ENCODE measurements around the gene DAPP1.

The DAPP1 gene

GRCh38 chr4:99876946-99877345 is 60.3 kb downstream of the DAPP1 start:
- peaks cover 25% of the 10 kb centered on the region for H3K36me3 ChIP-seq (ENCODE audit: insufficient read depth, low read length)

DNA sequence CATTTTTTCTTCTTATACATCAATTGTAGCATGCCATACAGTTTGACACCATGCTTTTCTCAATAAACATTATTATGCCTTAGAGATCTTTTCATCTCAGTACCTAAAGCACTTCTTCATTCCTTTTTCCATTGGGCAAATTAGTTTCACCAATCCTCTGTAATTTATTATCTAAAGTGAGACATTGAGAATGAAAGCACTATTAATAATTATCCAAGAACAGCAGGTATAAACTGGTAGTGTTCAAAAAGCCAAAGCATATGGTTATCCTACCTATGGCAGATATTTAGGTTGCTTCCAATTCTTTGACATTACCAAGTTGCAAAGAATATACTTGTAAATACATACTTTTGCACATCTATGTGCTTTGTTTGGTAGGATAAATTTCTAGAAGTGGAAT is 62.0 kb downstream of the DAPP1 start:
- H2AFZ ChIP-seq (ENCODE audit: low read length, unreplicated experiment) = no peak overlapping the region
- no peaks in the 10 kb centered on the region for H3K4me1 ChIP-seq (ENCODE audit: control insufficient read depth, insufficient read depth, low read length, unreplicated experiment)
- H3K27me3 ChIP-seq (ENCODE audit: insufficient read depth, low read length) = no peaks in the 10 kb centered on the region
- H3K27ac ChIP-seq (ENCODE audit: low read depth, low read length) = no peak overlapping the region
- H3K4me3 ChIP-seq (ENCODE audit: low read depth, low read length) = no peak overlapping the region
- peaks cover 28% of the 10 kb centered on the region for H3K36me3 ChIP-seq (ENCODE audit: insufficient read depth, low read length)
- no peaks in the 10 kb centered on the region for H3K79me2 ChIP-seq (ENCODE audit: control insufficient read depth, insufficient read depth, low read length, unreplicated experiment)

More at GRCh38 chr4:99876946-99877345, 60.3 kb downstream of the DAPP1 start:
- H3K4me1 ChIP-seq (ENCODE audit: control insufficient read depth, insufficient read depth, low read length, unreplicated experiment) = no peaks in the 10 kb centered on the region
- H3K4me3 ChIP-seq (ENCODE audit: low read depth, low read length) = no peak overlapping the region
- no peak overlapping the region for H2AFZ ChIP-seq (ENCODE audit: low read length, unreplicated experiment)
- no peak overlapping the region for H3K27ac ChIP-seq (ENCODE audit: low read depth, low read length)
- no peaks in the 10 kb centered on the region for H3K79me2 ChIP-seq (ENCODE audit: control insufficient read depth, insufficient read depth, low read length, unreplicated experiment)
- H3K27me3 ChIP-seq (ENCODE audit: insufficient read depth, low read length) = no peaks in the 10 kb centered on the region

DNA sequence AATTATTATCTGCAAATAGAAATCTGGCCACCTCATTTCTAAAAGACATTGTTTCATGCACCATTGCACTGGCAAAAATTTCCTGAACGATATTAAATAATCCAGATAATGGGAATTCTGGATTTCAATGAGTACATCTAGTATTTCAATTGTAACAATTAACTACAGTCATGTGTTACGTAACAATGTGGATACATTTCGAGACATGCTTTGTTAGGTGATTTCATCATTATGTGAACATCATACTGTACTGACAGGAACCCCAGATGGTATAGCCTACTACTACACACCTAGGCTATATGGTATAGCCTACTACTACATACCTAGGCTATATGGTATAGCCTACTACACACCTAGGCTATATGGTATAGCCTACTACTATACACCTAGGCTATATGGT is 62.8 kb downstream of the DAPP1 start:
- H3K4me3 ChIP-seq (ENCODE audit: low read depth, low read length) = no peak overlapping the region
- no peak overlapping the region for H2AFZ ChIP-seq (ENCODE audit: low read length, unreplicated experiment)
- H3K27me3 ChIP-seq (ENCODE audit: insufficient read depth, low read length) = no peaks in the 10 kb centered on the region
- no peaks in the 10 kb centered on the region for H3K79me2 ChIP-seq (ENCODE audit: control insufficient read depth, insufficient read depth, low read length, unreplicated experiment)
- H3K4me1 ChIP-seq (ENCODE audit: control insufficient read depth, insufficient read depth, low read length, unreplicated experiment) = no peaks in the 10 kb centered on the region
- H3K36me3 ChIP-seq (ENCODE audit: insufficient read depth, low read length) = peaks cover 32% of the 10 kb centered on the region
- H3K27ac ChIP-seq (ENCODE audit: low read depth, low read length) = no peak overlapping the region

GRCh38 chr4:99885063-99885664 is 68.5 kb downstream of the DAPP1 start:
- H3K4me1 ChIP-seq (ENCODE audit: control insufficient read depth, insufficient read depth, low read length, unreplicated experiment) = peaks cover 13% of the 10 kb centered on the region
- no peak overlapping the region for H3K27ac ChIP-seq (ENCODE audit: low read depth, low read length)
- H3K36me3 ChIP-seq (ENCODE audit: insufficient read depth, low read length) = peaks cover 26% of the 10 kb centered on the region
- no peak overlapping the region for H2AFZ ChIP-seq (ENCODE audit: low read length, unreplicated experiment)
- H3K79me2 ChIP-seq (ENCODE audit: control insufficient read depth, insufficient read depth, low read length, unreplicated experiment) = peaks cover 16% of the 10 kb centered on the region
- no peaks in the 10 kb centered on the region for H3K27me3 ChIP-seq (ENCODE audit: insufficient read depth, low read length)
- H3K4me3 ChIP-seq (ENCODE audit: low read depth, low read length) = no peak overlapping the region

- H2AFZ ChIP-seq (ENCODE audit: low read length, unreplicated experiment) = no peak overlapping the region
- peaks cover 21% of the 10 kb centered on the region for H3K79me2 ChIP-seq (ENCODE audit: control insufficient read depth, insufficient read depth, low read length, unreplicated experiment)
- 0 out of 2 replicates have a peak overlapping the region, but pooled peaks have one; percentile 29 for H3K4me3 ChIP-seq (ENCODE audit: low read depth, low read length)
- H3K27me3 ChIP-seq (ENCODE audit: insufficient read depth, low read length) = no peaks in the 10 kb centered on the region
- peaks cover 16% of the 10 kb centered on the region for H3K4me1 ChIP-seq (ENCODE audit: control insufficient read depth, insufficient read depth, low read length, unreplicated experiment)
- peaks cover 22% of the 10 kb centered on the region for H3K36me3 ChIP-seq (ENCODE audit: insufficient read depth, low read length)
- H3K27ac ChIP-seq (ENCODE audit: low read depth, low read length) = peak overlapping the region; percentile 24; the same call in 1 of the 2 replicates
Measured at GRCh38 chr4:99885687-99886086, 69.1 kb downstream of the DAPP1 start.

- Histone ChIP-seq H3K27me3 (ENCODE audit: insufficient read depth, low read length) (no peaks in the 10 kb centered on the region), H3K4me1 (ENCODE audit: control insufficient read depth, insufficient read depth, low read length, unreplicated experiment) (peaks cover 20% of the 10 kb centered on the region), H3K4me3 (ENCODE audit: low read depth, low read length) (peak overlapping the region; percentile 29), H3K27ac (ENCODE audit: low read depth, low read length) (peak overlapping the region; percentile 24; the same call in 1 of the 2 replicates), H3K79me2 (ENCODE audit: control insufficient read depth, insufficient read depth, low read length, unreplicated experiment) (peaks cover 26% of the 10 kb centered on the region), H2AFZ (ENCODE audit: low read length, unreplicated experiment) (no peak overlapping the region), H3K36me3 (ENCODE audit: insufficient read depth, low read length) (peaks cover 19% of the 10 kb centered on the region)
Measured at GRCh38 chr4:99886146-99886545, 69.5 kb downstream of the DAPP1 start.

- Histone ChIP-seq H3K4me3 (ENCODE audit: low read depth, low read length) (no peak overlapping the region), H3K27me3 (ENCODE audit: insufficient read depth, low read length) (no peaks in the 10 kb centered on the region), H3K27ac (ENCODE audit: low read depth, low read length) (no peak overlapping the region), H2AFZ (ENCODE audit: low read length, unreplicated experiment) (no peak overlapping the region), H3K36me3 (ENCODE audit: insufficient read depth, low read length) (peaks cover 12% of the 10 kb centered on the region), H3K4me1 (ENCODE audit: control insufficient read depth, insufficient read depth, low read length, unreplicated experiment) (peaks cover 31% of the 10 kb centered on the region), H3K79me2 (ENCODE audit: control insufficient read depth, insufficient read depth, low read length, unreplicated experiment) (peaks cover 42% of the 10 kb centered on the region)
Measured at GRCh38 chr4:99887837-99888236, 71.2 kb downstream of the DAPP1 start.

- H3K4me3 ChIP-seq (ENCODE audit: low read depth, low read length) = no peak overlapping the region
- H3K27ac ChIP-seq (ENCODE audit: low read depth, low read length) = no peak overlapping the region
- H2AFZ ChIP-seq (ENCODE audit: low read length, unreplicated experiment) = no peak overlapping the region
- no peaks in the 10 kb centered on the region for H3K27me3 ChIP-seq (ENCODE audit: insufficient read depth, low read length)
- H3K79me2 ChIP-seq (ENCODE audit: control insufficient read depth, insufficient read depth, low read length, unreplicated experiment) = peaks cover 56% of the 10 kb centered on the region
- peaks cover 31% of the 10 kb centered on the region for H3K4me1 ChIP-seq (ENCODE audit: control insufficient read depth, insufficient read depth, low read length, unreplicated experiment)
- 0 out of 2 replicates have a peak, but pooled peaks cover 8% of the 10 kb centered on the region for H3K36me3 ChIP-seq (ENCODE audit: insufficient read depth, low read length)
Measured at GRCh38 chr4:99891351-99891750, 74.7 kb downstream of the DAPP1 start.

DNA sequence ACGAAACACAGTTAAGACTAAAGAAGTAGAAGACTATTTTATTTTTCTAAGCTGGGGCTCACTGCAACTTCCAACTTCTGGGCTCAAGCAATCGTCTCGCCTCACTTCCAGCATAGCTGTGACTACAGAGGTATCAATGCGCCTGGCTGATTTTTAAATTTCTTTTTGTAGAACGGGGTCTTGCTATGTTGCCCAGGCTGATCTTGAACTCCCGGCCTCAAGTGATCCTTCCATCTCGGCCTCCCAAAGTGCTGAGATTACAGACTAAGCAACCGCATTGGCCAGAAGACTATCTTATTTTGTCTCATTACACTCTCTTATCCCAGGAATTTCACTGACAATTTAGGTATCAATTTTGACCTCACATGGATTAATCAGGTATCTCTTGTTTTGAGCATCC is 76.4 kb downstream of the DAPP1 start:
- no peak overlapping the region for H3K27ac ChIP-seq (ENCODE audit: low read depth, low read length)
- 0 out of 2 replicates have a peak, but pooled peaks cover 4% of the 10 kb centered on the region for H3K36me3 ChIP-seq (ENCODE audit: insufficient read depth, low read length)
- peaks cover 24% of the 10 kb centered on the region for H3K4me1 ChIP-seq (ENCODE audit: control insufficient read depth, insufficient read depth, low read length, unreplicated experiment)
- H2AFZ ChIP-seq (ENCODE audit: low read length, unreplicated experiment) = no peak overlapping the region
- H3K27me3 ChIP-seq (ENCODE audit: insufficient read depth, low read length) = no peaks in the 10 kb centered on the region
- H3K79me2 ChIP-seq (ENCODE audit: control insufficient read depth, insufficient read depth, low read length, unreplicated experiment) = peaks cover 50% of the 10 kb centered on the region
- H3K4me3 ChIP-seq (ENCODE audit: low read depth, low read length) = peak overlapping the region; percentile 79

DNA sequence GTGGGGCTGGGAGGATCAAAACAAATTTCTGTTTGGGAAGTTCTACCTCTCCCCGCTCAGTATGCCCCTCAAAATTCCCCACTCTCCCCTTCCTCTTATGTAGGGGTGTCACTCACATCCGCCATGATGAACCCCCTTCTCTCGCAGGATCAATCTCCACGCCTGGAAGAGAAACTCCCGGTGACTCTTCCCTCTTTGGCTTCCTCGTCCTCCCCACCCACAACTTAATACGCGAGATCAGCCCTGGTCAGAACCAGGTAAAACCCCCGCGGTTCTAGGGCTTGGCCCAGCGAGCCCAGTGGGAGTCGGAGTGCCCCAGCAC is 77.2 kb downstream of the DAPP1 start:
- Histone ChIP-seq H3K4me1 (ENCODE audit: control insufficient read depth, insufficient read depth, low read length, unreplicated experiment) (peaks cover 24% of the 10 kb centered on the region), H3K27me3 (ENCODE audit: insufficient read depth, low read length) (no peaks in the 10 kb centered on the region), H2AFZ (ENCODE audit: low read length, unreplicated experiment) (peak overlapping the region; percentile 31), H3K4me3 (ENCODE audit: low read depth, low read length) (peak overlapping the region; percentile 79), H3K36me3 (ENCODE audit: insufficient read depth, low read length) (0 out of 2 replicates have a peak, but pooled peaks cover 4% of the 10 kb centered on the region), H3K27ac (ENCODE audit: low read depth, low read length) (peak overlapping the region; percentile 50), H3K79me2 (ENCODE audit: control insufficient read depth, insufficient read depth, low read length, unreplicated experiment) (peaks cover 46% of the 10 kb centered on the region)

All from ACC112 (cell line).